Mammary epithelial cell (primary cell): ENCODE results near the gene DAPP1.

ENCODE experiments used
- CTCF ChIP-seq, 2 donors: IDR thresholded peaks in 1 of 2; conservative IDR thresholded peaks in 1 of 2; 2 replicates each; pipeline ENCODE4 v1.5.1; 2011 to 2012; ENCODE audit warnings: inconsistent platforms in 2 of 2, low read length in 2 of 2, mild to moderate bottlenecking in 2 of 2, control low read depth in 1 of 2, low read depth in 1 of 2; ENCODE audit not compliant: insufficient read depth in 1 of 2; ENCODE audit errors: extremely low read depth in 1 of 2
- EZH2 ChIP-seq: IDR thresholded peaks from 2 replicates; pipeline ENCODE4 v1.6.1; 2012; ENCODE audit warnings: low read length, inconsistent platforms, borderline replicate concordance

- TF ChIP-seq EZH2 (no peak), CTCF (conservative IDR thresholded peaks at IDR 0.05 in 1 of 2, IDR thresholded peaks at IDR 0.05 in 1 of 2; ENCODE audit: extremely low read depth in 1 of 2, insufficient read depth in 1 of 2, low read depth in 1 of 2, low read length in 2 of 2) (no peak)
These were observed 30.3 kb downstream of the DAPP1 start for GRCh38 chr4:99846891-99847290.
